GM19099 (cell line): ENCODE measurements around the gene PRSS1.

Source experiments
- POLR2A ChIP-seq: IDR thresholded peaks from 3 replicates; pipeline ENCODE4 v1.6.1; 2011; ENCODE audit warnings: low read depth; ENCODE audit not compliant: insufficient read length; ENCODE audit errors: extremely low read depth

Gene PRSS1

DNA sequence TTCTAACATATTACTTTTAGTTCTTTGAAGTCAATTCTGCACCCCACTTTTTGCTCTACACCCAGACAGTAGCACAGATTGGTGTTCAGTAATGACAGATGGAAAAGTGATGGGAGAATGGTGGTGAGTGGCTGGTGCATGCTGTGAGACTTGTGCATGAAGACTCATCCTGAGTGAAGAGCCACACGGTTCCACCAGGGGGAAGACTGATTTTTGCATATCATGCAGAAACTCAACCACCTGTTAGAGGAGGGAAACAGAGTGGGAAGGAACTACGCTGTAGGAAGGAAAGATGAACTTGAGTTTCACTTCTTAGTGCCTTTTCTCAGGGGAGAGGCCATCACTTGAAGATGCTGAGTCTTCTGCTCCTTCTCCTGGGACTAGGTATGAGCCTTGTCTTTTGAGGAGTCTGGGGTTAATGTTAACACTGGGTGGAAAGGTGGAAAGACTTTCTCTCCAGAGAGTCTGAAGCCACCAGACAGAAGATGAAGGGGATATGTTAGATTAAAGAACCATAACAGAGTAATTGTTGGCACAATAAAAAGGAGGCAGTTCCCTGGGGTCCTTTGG is 9.3 kb upstream of the PRSS1 start:
- TF ChIP-seq POLR2A = no peak

DNA sequence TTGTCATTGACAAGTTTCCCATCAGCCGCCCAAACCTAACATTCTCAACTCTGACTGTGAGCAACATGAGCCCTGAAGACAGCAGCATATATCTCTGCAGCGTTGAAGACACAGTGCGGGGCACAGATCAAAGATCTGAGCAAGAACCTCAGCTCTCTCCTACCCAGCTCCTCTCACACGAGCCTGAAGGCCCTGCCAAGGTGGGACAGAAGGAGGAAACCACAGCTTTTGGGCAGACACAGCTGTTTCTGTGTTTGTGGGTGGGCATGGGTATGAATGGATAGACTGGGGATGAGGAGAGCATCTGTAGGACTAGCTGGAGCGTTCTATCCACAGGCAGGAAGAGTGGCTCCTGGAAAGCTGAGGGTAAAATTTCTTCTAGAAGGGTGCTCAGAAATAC is 8.5 kb upstream of the PRSS1 start:
- no peak for TF ChIP-seq POLR2A

DNA sequence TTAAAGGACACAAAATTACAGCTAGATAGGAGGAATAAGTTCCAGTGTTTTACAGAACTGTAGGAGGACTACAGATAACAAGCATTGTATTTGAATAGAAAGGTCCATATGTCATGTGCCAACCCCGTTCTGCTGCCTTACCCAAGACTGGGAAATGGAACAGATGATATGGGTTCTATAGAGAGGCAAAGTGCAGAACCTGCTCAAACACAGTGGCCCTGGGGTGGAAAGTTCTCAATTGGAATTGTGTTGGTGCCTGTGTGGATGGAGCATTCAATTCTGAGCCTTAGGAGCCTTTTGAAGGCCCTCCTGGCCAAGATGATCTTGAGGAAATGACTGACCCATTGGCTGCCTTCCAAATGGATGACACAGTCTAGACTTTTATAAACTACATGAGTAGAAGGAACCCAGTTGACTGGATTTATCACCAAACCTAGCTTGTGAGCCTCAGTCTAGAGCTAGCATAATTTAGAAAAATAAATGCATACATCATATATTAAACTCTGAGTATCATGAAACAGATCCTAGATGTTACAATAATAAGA is 4.1 kb upstream of the PRSS1 start:
- no peak for TF ChIP-seq POLR2A

DNA sequence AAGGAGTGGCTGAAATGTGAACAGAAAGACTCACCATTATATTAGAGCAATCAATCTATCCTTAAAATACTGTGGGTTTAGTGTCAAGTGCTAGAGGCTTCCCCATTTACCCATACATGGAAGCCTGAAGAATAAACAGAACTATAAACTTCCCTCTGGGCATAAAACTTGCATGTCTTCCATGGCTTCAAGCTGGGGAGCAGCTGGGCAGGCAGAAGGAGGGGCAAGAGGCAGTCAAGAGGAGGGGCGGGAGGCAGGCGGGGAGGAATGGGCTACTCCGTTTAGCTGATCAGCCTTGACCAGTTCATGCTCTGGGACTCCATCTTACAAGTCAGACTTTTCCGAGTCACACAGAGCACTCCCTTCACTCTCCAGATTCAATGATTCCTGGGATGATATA is 3.5 kb upstream of the PRSS1 start:
- no peak for TF ChIP-seq POLR2A

DNA sequence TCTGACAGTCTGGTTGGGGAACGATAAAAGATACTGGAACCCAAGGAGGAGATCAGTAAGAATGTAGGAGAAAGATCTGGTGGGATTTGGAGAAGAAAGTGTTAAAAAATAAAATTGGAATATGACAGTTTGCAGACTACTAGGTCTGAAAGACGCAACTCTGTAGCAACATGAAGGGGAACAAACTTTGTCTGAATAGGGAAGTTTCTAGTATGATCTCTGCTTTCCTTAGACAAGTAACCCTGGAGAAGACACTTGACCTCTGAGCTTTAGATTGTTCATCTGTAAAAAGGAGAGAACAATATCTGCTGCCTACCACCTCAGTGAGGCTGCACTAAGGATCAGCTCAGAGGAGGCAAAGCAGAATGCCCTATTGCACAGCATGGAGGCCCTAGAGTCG is 3.0 kb upstream of the PRSS1 start:
- TF ChIP-seq POLR2A = no peak

DNA sequence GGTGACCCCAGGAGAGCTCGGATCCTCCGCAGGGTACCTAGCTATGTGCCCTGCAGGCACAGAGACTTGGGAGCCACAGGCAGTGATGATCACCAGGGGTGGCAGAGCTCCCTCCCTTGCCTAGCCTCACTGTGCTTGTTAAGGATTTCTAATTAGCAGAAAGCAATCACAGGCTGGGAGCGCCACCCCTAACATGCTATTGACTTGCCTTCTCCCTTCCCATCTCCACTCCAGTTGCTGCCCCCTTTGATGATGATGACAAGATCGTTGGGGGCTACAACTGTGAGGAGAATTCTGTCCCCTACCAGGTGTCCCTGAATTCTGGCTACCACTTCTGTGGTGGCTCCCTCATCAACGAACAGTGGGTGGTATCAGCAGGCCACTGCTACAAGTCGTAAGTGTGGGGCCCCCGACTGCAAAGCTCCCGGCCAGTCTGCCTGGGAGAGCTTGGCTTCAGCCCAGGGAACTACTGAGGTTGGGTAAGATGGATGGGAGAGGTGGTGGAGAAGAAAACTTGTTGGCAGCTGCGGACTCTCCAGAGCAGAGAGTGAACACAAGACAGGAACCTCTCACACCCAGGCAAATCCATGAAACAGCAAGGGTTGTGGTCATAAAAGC is 1.2 kb downstream of the PRSS1 start:
- TF ChIP-seq POLR2A = no peak

DNA sequence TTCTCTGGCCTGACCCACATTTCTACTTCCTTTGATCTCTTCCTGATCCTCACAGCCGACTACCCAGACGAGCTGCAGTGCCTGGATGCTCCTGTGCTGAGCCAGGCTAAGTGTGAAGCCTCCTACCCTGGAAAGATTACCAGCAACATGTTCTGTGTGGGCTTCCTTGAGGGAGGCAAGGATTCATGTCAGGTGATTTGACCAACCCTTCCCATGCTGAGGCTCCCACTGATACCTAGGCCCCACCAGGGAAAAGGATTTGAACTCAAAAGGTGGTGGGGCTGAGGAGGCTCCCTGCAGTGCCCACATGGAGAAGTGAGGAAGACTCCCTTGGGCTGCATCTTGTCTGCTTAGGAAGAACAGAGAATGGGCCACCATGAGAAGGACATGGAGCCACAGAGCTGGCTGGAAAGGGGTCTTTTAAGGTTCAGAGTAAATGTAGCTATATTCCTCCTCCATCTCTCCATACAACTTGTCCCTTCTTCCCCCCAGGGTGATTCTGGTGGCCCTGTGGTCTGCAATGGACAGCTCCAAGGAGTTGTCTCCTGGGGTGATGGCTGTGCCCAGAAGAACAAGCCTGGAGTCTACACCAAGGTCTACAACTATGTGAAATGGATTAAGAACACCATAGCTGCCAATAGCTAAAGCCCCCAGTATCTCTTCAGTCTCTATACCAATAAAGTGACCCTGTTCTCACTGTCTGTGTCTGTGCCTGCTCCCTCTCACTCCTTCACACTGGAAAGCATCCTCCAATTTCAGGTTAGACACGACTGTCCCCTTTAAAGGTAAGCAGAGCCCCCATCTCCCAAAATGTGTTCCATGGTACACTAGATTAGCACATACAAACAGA is 3.3 kb downstream of the PRSS1 start:
- no peak for TF ChIP-seq POLR2A

DNA sequence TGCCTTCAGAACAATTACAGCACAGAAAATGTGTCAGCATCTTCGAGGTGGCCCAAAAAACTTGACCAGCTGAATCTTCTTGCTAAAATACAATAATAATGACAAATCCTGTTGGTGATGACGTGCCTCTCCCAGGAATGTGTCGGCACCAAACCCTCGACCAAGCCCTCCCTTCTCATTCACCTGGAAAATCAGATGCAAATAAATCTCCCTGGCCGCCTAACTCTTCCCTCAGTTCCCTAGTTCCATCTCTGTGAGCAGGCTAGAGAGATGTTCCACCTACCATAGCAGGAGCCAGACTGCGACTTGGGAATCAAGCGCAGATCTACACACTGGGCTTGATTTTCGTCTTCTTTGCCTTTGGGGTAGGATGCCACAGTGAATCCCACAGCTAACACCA is 4.1 kb downstream of the PRSS1 start:
- TF ChIP-seq POLR2A = no peak

DNA sequence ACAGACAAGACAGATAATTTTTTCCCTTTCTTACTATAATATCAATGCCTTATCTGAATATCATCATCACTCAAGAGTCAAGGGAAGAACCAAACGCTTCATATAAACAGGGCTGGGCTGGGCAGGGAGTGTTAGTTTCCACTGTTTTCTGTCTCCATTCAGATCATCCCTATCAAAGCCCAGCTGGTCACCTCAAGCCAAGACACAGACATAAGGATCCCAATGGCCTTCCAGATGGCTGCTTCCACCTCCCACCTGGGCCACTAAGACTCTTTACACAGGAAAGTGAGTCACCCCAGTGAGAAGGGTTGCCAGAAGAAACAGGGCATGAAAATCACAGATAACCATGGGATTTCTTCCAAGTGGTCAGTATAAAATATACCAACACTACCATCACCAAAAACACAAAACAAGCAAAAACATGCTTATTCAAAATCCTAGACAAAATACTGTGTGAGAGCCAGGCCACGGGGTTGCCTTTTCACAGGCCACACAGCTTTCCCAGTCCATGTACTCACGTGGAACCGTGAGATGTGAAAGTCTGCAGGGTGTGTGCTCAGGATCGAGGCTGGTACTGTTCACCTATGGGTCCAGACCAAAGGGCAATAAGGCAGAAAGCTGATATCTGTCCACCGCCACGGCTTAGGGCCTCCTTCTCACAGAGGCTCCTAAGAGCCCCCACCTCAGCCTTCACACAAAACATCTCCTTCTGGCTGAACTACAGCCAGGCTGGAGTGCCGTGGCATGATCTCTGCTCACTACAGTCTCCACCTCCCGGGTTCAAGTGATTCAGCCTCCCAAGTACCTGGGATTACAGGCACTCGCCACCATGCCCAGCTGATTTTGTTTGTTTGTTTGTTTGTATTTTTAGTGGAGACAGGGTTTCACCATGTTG is 5.7 kb downstream of the PRSS1 start:
- no peak for TF ChIP-seq POLR2A

DNA sequence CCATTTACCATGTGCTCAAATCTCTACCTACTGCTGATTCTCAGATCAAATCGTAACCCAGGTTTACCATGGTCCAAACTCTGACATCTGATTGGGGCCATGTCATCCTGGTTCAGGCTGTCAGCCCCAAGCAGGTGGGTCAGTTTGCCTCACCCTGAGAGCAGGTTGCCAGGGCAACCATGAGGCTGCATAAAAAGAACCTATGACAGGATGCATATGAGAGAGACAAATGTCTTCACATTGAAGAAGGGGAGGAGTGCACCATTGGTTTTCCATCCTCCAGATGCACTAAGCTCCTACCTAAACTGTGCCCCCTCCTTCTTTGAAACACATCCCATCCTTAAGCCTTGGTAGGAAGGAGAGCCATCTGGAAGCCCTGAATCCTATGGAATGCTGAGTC is 10.2 kb downstream of the PRSS1 start:
- TF ChIP-seq POLR2A = no peak

DNA sequence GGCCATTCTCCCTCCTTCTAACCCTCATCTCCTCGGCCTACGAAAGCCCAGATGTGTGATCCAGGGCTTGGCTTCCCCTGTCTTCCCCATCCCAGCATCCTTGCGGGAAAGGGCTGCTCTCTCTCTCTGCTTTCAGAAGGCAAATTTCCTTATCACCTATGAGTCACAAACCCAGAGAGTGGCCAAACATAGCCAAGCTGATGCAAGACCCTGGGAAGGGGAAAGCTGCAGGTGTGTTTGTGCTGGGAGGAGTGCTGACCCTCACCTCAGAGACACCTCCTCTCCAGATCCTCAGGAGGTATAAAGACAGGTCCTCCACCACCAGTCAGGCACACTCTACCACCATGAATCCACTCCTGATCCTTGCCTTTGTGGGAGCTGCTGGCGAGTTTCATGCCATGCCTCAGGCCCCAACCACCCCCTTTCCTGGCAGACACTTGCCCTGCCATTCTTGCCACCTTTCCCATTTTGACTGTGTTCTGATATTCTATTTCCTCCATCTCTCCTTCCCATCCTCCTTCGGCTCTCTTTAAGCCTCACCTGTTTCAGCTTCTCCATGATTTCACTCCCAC is 10.9 kb downstream of the PRSS1 start:
- no peak for TF ChIP-seq POLR2A

DNA sequence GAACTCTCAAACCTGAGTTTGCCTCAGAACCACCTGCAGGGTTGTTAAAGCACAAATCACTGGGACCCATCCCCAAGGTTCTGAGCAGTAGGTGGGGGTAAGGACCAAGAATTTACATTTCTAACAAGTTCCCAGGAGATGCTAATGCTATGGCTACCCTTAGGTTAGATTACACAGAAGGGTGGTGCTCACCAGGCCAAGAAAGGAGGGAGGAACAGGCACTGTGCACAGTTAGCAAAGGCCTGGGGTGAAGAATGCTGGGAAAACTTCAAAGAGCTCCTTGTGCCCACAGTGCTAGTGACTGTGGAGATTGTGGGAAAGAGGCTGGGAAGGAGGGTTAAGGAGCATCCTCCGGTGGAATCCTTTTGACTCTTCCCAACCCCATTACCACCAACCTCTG is 12.8 kb downstream of the PRSS1 start:
- no peak for TF ChIP-seq POLR2A

DNA sequence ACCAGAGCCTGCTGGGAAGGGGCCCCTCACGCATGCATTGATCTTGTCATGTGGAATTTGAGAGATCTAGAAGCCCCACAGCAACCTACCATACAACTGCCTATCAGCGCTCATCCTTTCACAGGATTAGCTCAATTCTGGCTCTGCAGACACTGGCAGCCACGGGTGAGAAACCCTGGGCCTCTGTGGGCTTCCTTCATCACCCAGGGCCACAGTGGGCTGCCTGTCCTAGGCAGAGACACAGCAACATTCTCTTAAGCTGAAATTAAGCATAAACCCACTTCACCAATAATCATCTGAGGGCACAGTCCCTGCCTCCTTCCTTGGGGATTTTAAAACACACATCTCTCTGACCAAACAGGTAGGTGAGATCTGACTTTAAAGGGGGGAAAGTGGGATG is 18.2 kb downstream of the PRSS1 start:
- TF ChIP-seq POLR2A = no peak

DNA sequence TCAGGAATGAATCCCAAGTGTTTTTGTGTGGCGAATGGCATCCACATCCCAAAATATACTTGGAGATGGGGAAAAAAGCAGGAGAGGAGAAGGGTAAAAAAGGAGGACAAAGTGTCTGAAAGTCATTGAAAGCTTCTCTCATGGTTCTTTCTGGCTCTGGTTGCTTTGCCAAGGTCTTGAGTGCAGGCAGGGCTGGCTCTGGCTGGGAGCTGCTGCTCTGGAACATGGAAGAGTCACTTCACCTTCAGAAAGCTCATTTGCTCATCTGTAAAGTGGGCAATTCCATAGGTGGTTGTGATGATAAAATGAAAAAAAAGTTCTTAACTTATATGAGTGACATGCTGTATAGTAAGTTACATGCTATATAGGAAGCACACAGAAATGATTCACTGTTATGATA is 18.6 kb downstream of the PRSS1 start:
- TF ChIP-seq POLR2A = no peak
